ENCODE results near the gene LPAR6.

DNA sequence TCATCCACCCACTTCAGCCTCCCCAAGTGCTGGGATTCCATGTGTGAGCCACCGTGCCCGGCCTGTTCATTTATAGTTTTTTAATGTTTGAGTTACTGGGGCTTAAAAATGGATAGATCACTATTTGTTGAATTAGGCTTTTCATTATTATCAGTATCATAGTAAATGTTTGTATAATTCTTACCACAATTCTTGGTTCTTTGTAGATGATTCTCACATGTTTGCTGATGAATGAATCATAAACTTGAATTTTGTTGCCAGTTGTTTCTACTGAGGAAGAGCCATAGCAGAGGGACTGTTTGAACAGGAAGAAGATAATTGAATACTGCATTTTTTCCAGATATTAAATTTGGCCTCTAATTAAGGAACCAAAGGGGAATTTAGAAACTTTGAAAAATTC is 2.6 kb upstream of the LPAR6 start:
- no peak for TF ChIP-seq CTCF (IDR thresholded peaks at IDR 0.05; ENCODE audit: insufficient read depth, low read depth, low read length)
- TF ChIP-seq EZH2 (IDR thresholded peaks at IDR 0.05; ENCODE audit: insufficient read depth, low read length), result no peak
